Activated T-helper 17 cell treated with anti-CD3 and anti-CD28 coated beads, Interleukin-2, amount 50 U/mL, for 72 hours (primary cell): ENCODE results near the gene ARMC5. TPM values are rescaled to one million over a fixed set of nuclear protein-coding genes. Genes with fewer than 3 reads are reported as not detected.

ENCODE experiments used
- ATAC-seq: fragments of 150-1000 bp; cut with Tn5 transposase; replicated peaks from 2 replicates; pipeline ENCODE4 v1.10.0; 2021; ENCODE audit warnings: mild to moderate bottlenecking, moderate library complexity
- H3K27ac Mint-ChIP-seq: one replicate; pipeline ENCODE4 v1.8.0; 2022; ENCODE audit warnings: mixed read lengths
- H3K27me3 Mint-ChIP-seq: one replicate; pipeline ENCODE4 v1.8.0; 2022; ENCODE audit warnings: mixed read lengths
- H3K36me3 Mint-ChIP-seq: one replicate; pipeline ENCODE4 v1.8.0; 2022; ENCODE audit warnings: low read depth, mild to moderate bottlenecking, mixed read lengths
- H3K4me1 Mint-ChIP-seq: one replicate; pipeline ENCODE4 v1.8.0; 2022; ENCODE audit warnings: mixed read lengths
- H3K4me3 Mint-ChIP-seq: one replicate; pipeline ENCODE4 v1.8.0; 2022; ENCODE audit warnings: mild to moderate bottlenecking, mixed read lengths
- H3K9me3 Mint-ChIP-seq: one replicate; pipeline ENCODE4 v1.8.0; 2022; ENCODE audit warnings: mixed read lengths
- total RNA-seq, 2 donors: library from RNA; stranded (reverse); gene quantifications; one replicate each; pipeline ENCODE4 v1.2.3, GENCODE V29; 2022

The ARMC5 gene
- total RNA-seq, 2 donors from 2014 or later: 11.9 to 17.9 TPM

- H3K4me3 Mint-ChIP-seq: peak overlapping the region; percentile 84
- peak overlapping the region; percentile 50 for H3K27ac Mint-ChIP-seq
- ATAC-seq: no peak
Observed at GRCh38 chr16:31487071-31487719, 27.9 kb downstream of the ARMC5 start.

GRCh38 chr16:31487720-31488467 is 28.6 kb downstream of the ARMC5 start:
- peak; percentile 92 for ATAC-seq
- Mint-ChIP-seq H3K4me1 (no peaks in the 10 kb centered on the region), H3K27ac (peak overlapping the region; percentile 50)

More at GRCh38 chr16:31487071-31487719, 27.9 kb downstream of the ARMC5 start:
- Mint-ChIP-seq H3K27me3 (no peaks in the 10 kb centered on the region), H3K9me3 (no peaks in the 10 kb centered on the region), H3K4me1 (no peaks in the 10 kb centered on the region), H3K36me3 (no peaks in the 10 kb centered on the region)

GRCh38 chr16:31488468-31489297 is 29.4 kb downstream of the ARMC5 start:
- peaks cover 12% of the 10 kb centered on the region for H3K36me3 Mint-ChIP-seq
- ATAC-seq: no peak
- H3K9me3 Mint-ChIP-seq: no peaks in the 10 kb centered on the region
- H3K4me3 Mint-ChIP-seq: peak overlapping the region; percentile 37
- peaks cover 5% of the 10 kb centered on the region for H3K4me1 Mint-ChIP-seq
- no peaks in the 10 kb centered on the region for H3K27me3 Mint-ChIP-seq
- H3K27ac Mint-ChIP-seq: no peak overlapping the region

More at GRCh38 chr16:31487720-31488467, 28.6 kb downstream of the ARMC5 start:
- Mint-ChIP-seq H3K36me3 (peaks cover 4% of the 10 kb centered on the region), H3K27me3 (no peaks in the 10 kb centered on the region), H3K4me3 (peak overlapping the region; percentile 84), H3K9me3 (no peaks in the 10 kb centered on the region)

GRCh38 chr16:31489298-31489564 is 29.9 kb downstream of the ARMC5 start:
- Mint-ChIP-seq H3K27me3 (no peaks in the 10 kb centered on the region), H3K9me3 (no peaks in the 10 kb centered on the region), H3K27ac (no peak overlapping the region), H3K4me1 (peaks cover 5% of the 10 kb centered on the region), H3K36me3 (peaks cover 13% of the 10 kb centered on the region), H3K4me3 (peak overlapping the region; percentile 37)
- no peak for ATAC-seq

- H3K4me1 Mint-ChIP-seq: peaks cover 5% of the 10 kb centered on the region
- H3K27ac Mint-ChIP-seq: no peak overlapping the region
- H3K4me3 Mint-ChIP-seq: peak overlapping the region; percentile 27
- peaks cover 15% of the 10 kb centered on the region for H3K36me3 Mint-ChIP-seq
- no peaks in the 10 kb centered on the region for H3K9me3 Mint-ChIP-seq
- no peaks in the 10 kb centered on the region for H3K27me3 Mint-ChIP-seq
- no peak for ATAC-seq
Observed at GRCh38 chr16:31489616-31490584, 30.6 kb downstream of the ARMC5 start.

- H3K27me3 Mint-ChIP-seq: no peaks in the 10 kb centered on the region
- peaks cover 5% of the 10 kb centered on the region for H3K4me1 Mint-ChIP-seq
- ATAC-seq: no peak
- H3K9me3 Mint-ChIP-seq: no peaks in the 10 kb centered on the region
- H3K36me3 Mint-ChIP-seq: peaks cover 21% of the 10 kb centered on the region
- no peak overlapping the region for H3K4me3 Mint-ChIP-seq
- H3K27ac Mint-ChIP-seq: no peak overlapping the region
Observed at GRCh38 chr16:31491778-31492418, 32.6 kb downstream of the ARMC5 start.

- no peaks in the 10 kb centered on the region for H3K9me3 Mint-ChIP-seq
- peaks cover 5% of the 10 kb centered on the region for H3K4me1 Mint-ChIP-seq
- no peaks in the 10 kb centered on the region for H3K27me3 Mint-ChIP-seq
- H3K27ac Mint-ChIP-seq: peak overlapping the region; percentile 23
- peaks cover 37% of the 10 kb centered on the region for H3K36me3 Mint-ChIP-seq
- no peak for ATAC-seq
- H3K4me3 Mint-ChIP-seq: no peak overlapping the region
Observed at GRCh38 chr16:31493506-31494125, 34.3 kb downstream of the ARMC5 start.

GRCh38 chr16:31496670-31497069 is 37.4 kb downstream of the ARMC5 start:
- peaks cover 5% of the 10 kb centered on the region for H3K4me1 Mint-ChIP-seq
- H3K27me3 Mint-ChIP-seq: no peaks in the 10 kb centered on the region
- H3K36me3 Mint-ChIP-seq: peaks cover 53% of the 10 kb centered on the region
- H3K4me3 Mint-ChIP-seq: no peak overlapping the region
- no peak for ATAC-seq
- H3K9me3 Mint-ChIP-seq: no peaks in the 10 kb centered on the region
- no peak overlapping the region for H3K27ac Mint-ChIP-seq

- Mint-ChIP-seq H3K9me3 (no peaks in the 10 kb centered on the region), H3K4me1 (no peaks in the 10 kb centered on the region)
Observed at GRCh38 chr16:31498493-31498892, 39.2 kb downstream of the ARMC5 start.

GRCh38 chr16:31499928-31500327 is 40.6 kb downstream of the ARMC5 start:
- H3K36me3 Mint-ChIP-seq: peaks cover 38% of the 10 kb centered on the region
- H3K4me1 Mint-ChIP-seq: no peaks in the 10 kb centered on the region
- no peak for ATAC-seq
- H3K9me3 Mint-ChIP-seq: no peaks in the 10 kb centered on the region
- H3K27ac Mint-ChIP-seq: no peak overlapping the region
- no peak overlapping the region for H3K4me3 Mint-ChIP-seq
- no peaks in the 10 kb centered on the region for H3K27me3 Mint-ChIP-seq

More at GRCh38 chr16:31498493-31498892, 39.2 kb downstream of the ARMC5 start:
- no peaks in the 10 kb centered on the region for H3K27me3 Mint-ChIP-seq
- no peak overlapping the region for H3K27ac Mint-ChIP-seq
- no peak overlapping the region for H3K4me3 Mint-ChIP-seq
- no peak for ATAC-seq
- peaks cover 43% of the 10 kb centered on the region for H3K36me3 Mint-ChIP-seq

GRCh38 chr16:31501226-31501965 is 42.1 kb downstream of the ARMC5 start:
- H3K27ac Mint-ChIP-seq: no peak overlapping the region
- ATAC-seq: no peak
- H3K4me1 Mint-ChIP-seq: peaks cover 5% of the 10 kb centered on the region
- no peaks in the 10 kb centered on the region for H3K27me3 Mint-ChIP-seq
- no peak overlapping the region for H3K4me3 Mint-ChIP-seq
- peaks cover 45% of the 10 kb centered on the region for H3K36me3 Mint-ChIP-seq
- H3K9me3 Mint-ChIP-seq: no peaks in the 10 kb centered on the region

GRCh38 chr16:31501966-31502348 is 42.7 kb downstream of the ARMC5 start:
- Mint-ChIP-seq H3K4me3 (no peak overlapping the region), H3K27ac (no peak overlapping the region), H3K4me1 (peaks cover 6% of the 10 kb centered on the region), H3K27me3 (no peaks in the 10 kb centered on the region), H3K9me3 (no peaks in the 10 kb centered on the region), H3K36me3 (peaks cover 50% of the 10 kb centered on the region)
- ATAC-seq: no peak

GRCh38 chr16:31502981-31503380 is 43.7 kb downstream of the ARMC5 start:
- H3K27ac Mint-ChIP-seq: no peak overlapping the region
- peaks cover 11% of the 10 kb centered on the region for H3K4me1 Mint-ChIP-seq
- peaks cover 45% of the 10 kb centered on the region for H3K36me3 Mint-ChIP-seq
- H3K9me3 Mint-ChIP-seq: no peaks in the 10 kb centered on the region
- H3K27me3 Mint-ChIP-seq: no peaks in the 10 kb centered on the region
- ATAC-seq: no peak
- H3K4me3 Mint-ChIP-seq: no peak overlapping the region
